B cell (primary cell): ENCODE data around the gene RMND5A. TPM values are rescaled to one million over a fixed set of nuclear protein-coding genes. Genes with fewer than 3 reads are reported as not detected.

Experiments used
- ATAC-seq: fragments of 200-7000 bp; cut with Tn5 transposase; one replicate; pipeline ENCODE4 v1.10.0; 2021; ENCODE audit warnings: low read depth, mild to moderate bottlenecking, moderate number of reproducible peaks, moderate library complexity
- CTCF ChIA-PET: fragments of 350-600 bp; sonication (Branson Sonifier 250); formaldehyde crosslinking; loops from one replicate; lab custom pipeline; 2021; ENCODE audit warnings: antibody characterized with exemption, inconsistent platforms; lab: Charles Lee
- POLR2A ChIA-PET: fragments of 350-600 bp; sonication (Branson Sonifier 250); formaldehyde crosslinking; loops from one replicate; lab custom pipeline; 2021; ENCODE audit warnings: antibody characterized with exemption; lab: Charles Lee
- DNase-seq: peaks from one replicate; pipeline ENCODE4 v3.0.0; 2013
- H2AFZ ChIP-seq: 2 replicates; pipeline ENCODE4 v1.6.1; 2012; ENCODE audit warnings: mild to moderate bottlenecking, low read depth, low read length; ENCODE audit not compliant: insufficient read depth, poor library complexity, severe bottlenecking
- H3K27ac ChIP-seq, 2 donors: 1 replicate in 1 of 2; 2 replicates in 1 of 2; pipeline ENCODE4 v1.5.1; 2012 to 2013; ENCODE audit warnings: low read length in 2 of 2, mild to moderate bottlenecking in 2 of 2, moderate library complexity in 1 of 2
- H3K27me3 ChIP-seq, 4 experiments: fragments of 200-600 bp in 1 of 4; sonication (generic) in 1 of 4; replicated peaks in 1 of 4; 1 replicate in 2 of 4; 2 replicates in 2 of 4; pipeline versions ENCODE4 v1.6.1 to v1.7.0; 2013 to 2016; ENCODE audit warnings: low read length in 3 of 4, mild to moderate bottlenecking in 2 of 4, mixed read lengths in 1 of 4, moderate library complexity in 1 of 4; ENCODE audit not compliant: insufficient read depth in 4 of 4, control insufficient read depth in 3 of 4; ENCODE audit errors: control extremely low read depth in 1 of 4
- H3K36me3 ChIP-seq, 2 experiments: replicated peaks in 1 of 2; 1 replicate in 1 of 2; 2 replicates in 1 of 2; pipeline versions ENCODE4 v1.6.1 to v1.7.1; 2013; ENCODE audit warnings: low read length in 1 of 2; ENCODE audit not compliant: insufficient read depth in 2 of 2, control insufficient read depth in 1 of 2; ENCODE audit errors: control extremely low read depth in 1 of 2, extremely low read depth in 1 of 2
- H3K4me1 ChIP-seq, 2 donors: fragments of 200-600 bp in 1 of 2; sonication (generic) in 1 of 2; 1 replicate in 1 of 2; 2 replicates in 1 of 2; pipeline versions ENCODE4 v1.5.1 to v1.6.1; 2013 to 2017; ENCODE audit warnings: low read length in 2 of 2; ENCODE audit not compliant: control insufficient read depth in 2 of 2, insufficient read depth in 2 of 2
- H3K4me2 ChIP-seq: replicated peaks from 2 replicates; pipeline ENCODE3; 2012; ENCODE audit warnings: mild to moderate bottlenecking, low read depth, low read length; ENCODE audit not compliant: poor library complexity, severe bottlenecking
- H3K4me3 ChIP-seq, 5 experiments: fragments of 200-600 bp in 1 of 5; sonication (generic) in 1 of 5; 1 replicate in 3 of 5; 2 replicates in 2 of 5; pipeline versions ENCODE4 v1.5.1 to v1.7.0; 2011 to 2016; ENCODE audit warnings: low read length in 4 of 5, mild to moderate bottlenecking in 4 of 5, low read depth in 2 of 5, control low read depth in 1 of 5, moderate library complexity in 1 of 5; ENCODE audit not compliant: insufficient read depth in 1 of 5; ENCODE audit errors: control extremely low read depth in 1 of 5, extremely low read depth in 1 of 5
- H3K79me2 ChIP-seq: fragments of 200-600 bp; sonication (generic); one replicate; pipeline ENCODE4 v1.6.0; 2016; ENCODE audit warnings: low read length; ENCODE audit not compliant: control insufficient read depth, insufficient read depth
- H3K9ac ChIP-seq: fragments of 200-600 bp; sonication (generic); 2 replicates; pipeline ENCODE4 v1.6.1; 2017; ENCODE audit warnings: mild to moderate bottlenecking, low read length, moderate library complexity
- H3K9me3 ChIP-seq, 3 donors: one replicate each; pipeline versions ENCODE4 v1.6.1 to v1.7.1; 2013; ENCODE audit warnings: low read length in 2 of 3; ENCODE audit not compliant: control insufficient read depth in 2 of 3, insufficient read depth in 1 of 3; ENCODE audit errors: control extremely low read depth in 1 of 3
- H4K20me1 ChIP-seq: 2 replicates; pipeline ENCODE4 v1.6.0; 2012; ENCODE audit warnings: mild to moderate bottlenecking, low read length; ENCODE audit not compliant: insufficient read depth, control insufficient read depth, poor library complexity, severe bottlenecking
- H3K27ac Mint-ChIP-seq: one replicate; pipeline ENCODE4 v1.8.0; 2021; ENCODE audit warnings: mixed read lengths
- H3K27me3 Mint-ChIP-seq: one replicate; pipeline ENCODE4 v1.8.0; 2021; ENCODE audit warnings: mixed read lengths
- H3K4me1 Mint-ChIP-seq: one replicate; pipeline ENCODE4 v1.8.0; 2021; ENCODE audit warnings: mixed read lengths
- H3K4me3 Mint-ChIP-seq: one replicate; pipeline ENCODE4 v1.8.0; 2021; ENCODE audit warnings: mixed read lengths
- H3K9me3 Mint-ChIP-seq: one replicate; pipeline ENCODE4 v1.8.0; 2022; ENCODE audit warnings: mixed read lengths; ENCODE audit not compliant: insufficient read depth
- EZH2 ChIP-seq: IDR thresholded peaks from 2 replicates; pipeline ENCODE4 v1.6.1; 2012; ENCODE audit warnings: borderline replicate concordance, low read depth, mild to moderate bottlenecking, moderate library complexity, low read length; ENCODE audit not compliant: insufficient read depth, poor library complexity, severe bottlenecking
- WGBS: methylation state at CpG from one replicate; pipeline ENCODE4 v1.1.5; 2013; ENCODE audit warnings: missing lambda C conversion rate; ENCODE audit not compliant: insufficient coverage; 5-methylcytosine and 5-hydroxymethylcytosine counted together
- intact Hi-C: fragments of 100-400 bp; cut with micrococcal nuclease; formaldehyde crosslinking; loops from one replicate; pipeline ENCODE4 v1.10.0; 2022
- polyA plus RNA-seq: library from polyadenylated mRNA; depleted of rRNA; stranded (reverse); fragments of >200 nt; gene quantifications from 2 replicates; pipeline ENCODE4 v1.2.3, GENCODE V29; 2012
- total RNA-seq, 2 donors: library from RNA; stranded (reverse); fragments of 120-200 nt in 1 of 2; gene quantifications; 1 replicate in 1 of 2; 2 replicates in 1 of 2; pipeline versions ENCODE4 v1.2.3 to v1.2.4, GENCODE V29; 2013 to 2022
- TF ChIP-seq, protein P1 (sequence below): fragments of 200-600 bp; IDR thresholded peaks from one replicate; pipeline ENCODE4 v1.8.0; 2022; ENCODE audit warnings: antibody characterized with exemption, mild to moderate bottlenecking

Gene RMND5A
- total and polyA plus RNA-seq, 2 donors (not counting 1 experiment from before 2014, with no cell fraction given): 13.0 to 33.7 TPM

DNA sequence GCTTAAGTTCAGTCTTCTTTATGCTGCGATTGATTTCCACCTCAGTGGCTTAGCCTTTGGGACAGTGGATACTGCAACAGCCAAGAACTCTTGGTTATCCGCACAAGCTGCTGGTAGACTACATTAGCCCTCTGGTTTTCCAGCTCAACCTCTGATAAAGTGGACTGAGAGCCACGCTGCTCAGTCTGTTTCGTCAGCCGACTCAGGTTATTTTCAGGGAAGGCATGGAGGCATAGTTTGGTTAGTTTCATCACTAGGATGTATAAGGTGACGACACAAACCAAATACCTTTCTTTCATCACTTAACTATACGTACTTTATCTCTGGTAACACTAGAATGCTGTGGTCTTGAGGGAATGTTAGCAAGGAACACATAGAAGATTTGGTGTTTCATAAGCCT lies 56.4 kb downstream of the RMND5A start:
- Mint-ChIP-seq H3K27ac (no peak overlapping the region), H3K27me3 (no peaks in the 10 kb centered on the region), H3K4me1 (peaks cover 4% of the 10 kb centered on the region), H3K9me3 (no peaks in the 10 kb centered on the region), H3K4me3 (no peak overlapping the region)
- H2AFZ ChIP-seq: no peak overlapping the region
- intact Hi-C loops: no loop called here
- H3K4me2 ChIP-seq: no peak overlapping the region
- H3K36me3 ChIP-seq: peaks cover 18 to 48% of the 10 kb centered on the region in 2 experiments
- ATAC-seq (no peak), DNase-seq (no peak)
- no peaks in the 10 kb centered on the region for H3K27me3 ChIP-seq
- H3K79me2 ChIP-seq: no peaks in the 10 kb centered on the region
- H3K4me3 ChIP-seq: no peak overlapping the region
- peaks cover 0 to 5% of the 10 kb centered on the region in 2 donors for H3K4me1 ChIP-seq
- no peak overlapping the region for H3K27ac ChIP-seq
- WGBS: 96% methylated on average over 2 of the region's 7 CpGs
- no peaks in the 10 kb centered on the region for H4K20me1 ChIP-seq
- CTCF ChIA-PET: no interaction called here
- H3K9ac ChIP-seq: no peak overlapping the region
- no peaks in the 10 kb centered on the region for H3K9me3 ChIP-seq
- POLR2A ChIA-PET: no interaction called here
- TF ChIP-seq EZH2: no peak
- TF ChIP-seq, protein P1, sequence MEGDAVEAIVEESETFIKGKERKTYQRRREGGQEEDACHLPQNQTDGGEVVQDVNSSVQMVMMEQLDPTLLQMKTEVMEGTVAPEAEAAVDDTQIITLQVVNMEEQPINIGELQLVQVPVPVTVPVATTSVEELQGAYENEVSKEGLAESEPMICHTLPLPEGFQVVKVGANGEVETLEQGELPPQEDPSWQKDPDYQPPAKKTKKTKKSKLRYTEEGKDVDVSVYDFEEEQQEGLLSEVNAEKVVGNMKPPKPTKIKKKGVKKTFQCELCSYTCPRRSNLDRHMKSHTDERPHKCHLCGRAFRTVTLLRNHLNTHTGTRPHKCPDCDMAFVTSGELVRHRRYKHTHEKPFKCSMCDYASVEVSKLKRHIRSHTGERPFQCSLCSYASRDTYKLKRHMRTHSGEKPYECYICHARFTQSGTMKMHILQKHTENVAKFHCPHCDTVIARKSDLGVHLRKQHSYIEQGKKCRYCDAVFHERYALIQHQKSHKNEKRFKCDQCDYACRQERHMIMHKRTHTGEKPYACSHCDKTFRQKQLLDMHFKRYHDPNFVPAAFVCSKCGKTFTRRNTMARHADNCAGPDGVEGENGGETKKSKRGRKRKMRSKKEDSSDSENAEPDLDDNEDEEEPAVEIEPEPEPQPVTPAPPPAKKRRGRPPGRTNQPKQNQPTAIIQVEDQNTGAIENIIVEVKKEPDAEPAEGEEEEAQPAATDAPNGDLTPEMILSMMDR: no peak

DNA sequence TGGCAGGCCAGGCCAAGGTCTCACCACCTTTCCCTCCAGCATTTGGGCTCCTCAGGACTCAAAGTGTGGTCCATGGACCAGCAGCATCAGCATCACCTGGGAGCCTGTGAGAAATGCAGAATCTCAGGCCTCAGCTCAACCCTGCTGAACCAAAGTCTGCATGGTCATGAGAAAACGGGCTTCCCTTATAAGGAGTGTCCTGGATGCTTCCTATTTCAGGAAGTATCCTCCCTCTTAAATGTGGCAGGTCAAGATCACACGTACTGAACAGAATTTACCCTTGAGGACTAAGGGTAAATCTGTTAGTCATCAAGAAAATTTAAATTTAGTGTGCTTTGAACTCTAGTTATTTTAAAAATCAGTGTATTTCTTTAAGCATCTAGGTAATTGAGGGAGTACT lies 58.9 kb downstream of the RMND5A start:
- H4K20me1 ChIP-seq: no peaks in the 10 kb centered on the region
- H3K4me3 ChIP-seq: no peak overlapping the region
- POLR2A ChIA-PET: no interaction called here
- Mint-ChIP-seq H3K27me3 (no peaks in the 10 kb centered on the region), H3K4me1 (peaks cover 12% of the 10 kb centered on the region), H3K27ac (no peak overlapping the region), H3K4me3 (no peak overlapping the region), H3K9me3 (no peaks in the 10 kb centered on the region)
- CTCF ChIA-PET: interaction anchor here (0.7 to 1.4 kb wide), 2 partner anchors 14 to 1542 kb away, joined by 3 to 4 read pairs; no protein-coding TSS in a partner anchor
- no peaks in the 10 kb centered on the region for H3K9me3 ChIP-seq
- no peaks in the 10 kb centered on the region for H3K27me3 ChIP-seq
- TF ChIP-seq, protein P1: no peak
- TF ChIP-seq EZH2: no peak
- H2AFZ ChIP-seq: no peak overlapping the region
- no peaks in the 10 kb centered on the region for H3K79me2 ChIP-seq
- H3K4me2 ChIP-seq: no peak overlapping the region
- H3K36me3 ChIP-seq: peaks cover 13 to 24% of the 10 kb centered on the region in 2 experiments
- H3K9ac ChIP-seq: no peak overlapping the region
- DNase-seq (no peak), ATAC-seq (no peak)
- 60% methylated on average over 1 of the region's 2 CpGs for WGBS
- intact Hi-C loops: no loop called here
- H3K4me1 ChIP-seq: peaks cover 8 to 13% of the 10 kb centered on the region in 2 donors
- H3K27ac ChIP-seq: no peak overlapping the region
